Measurements from ENCODE around the gene DPP6.

- TF ChIP-seq CTCF (IDR thresholded peaks at IDR 0.05), result no peak
- no peak for TF ChIP-seq EP300 (IDR thresholded peaks at IDR 0.05)
- TF ChIP-seq CEBPB (IDR thresholded peaks at IDR 0.05), result no peak
- no peak for TF ChIP-seq PHF8 (IDR thresholded peaks at IDR 0.05; ENCODE audit: borderline replicate concordance, low read depth)
- TF ChIP-seq MAZ (IDR thresholded peaks at IDR 0.05; ENCODE audit: borderline replicate concordance, low read depth, low read length), result no peak
- TF ChIP-seq NR3C1 (IDR thresholded peaks at IDR 0.05), result no peak
- no peak for TF ChIP-seq JUNB (IDR thresholded peaks at IDR 0.05)
- no peak for TF ChIP-seq RAD21 (conservative IDR thresholded peaks at IDR 0.05 in 1 of 2, IDR thresholded peaks at IDR 0.05 in 1 of 2)
- TF ChIP-seq CHD2 (IDR thresholded peaks at IDR 0.05; ENCODE audit: low read length, partially characterized antibody), result no peak
- TF ChIP-seq FOSL2 (IDR thresholded peaks at IDR 0.05), result no peak
- no peak for TF ChIP-seq FOSL2 (CRISPR knock-in tag; IDR thresholded peaks at IDR 0.05)
- no peak for TF ChIP-seq NFE2L2 (conservative IDR thresholded peaks at IDR 0.05; ENCODE audit: low read length)
These were observed 823.1 kb downstream of the DPP6 start for GRCh38 chr7:154875297-154875696.
